Immature natural killer cell (primary cell): ENCODE data around the gene ASAP2. TPM values are rescaled to one million over a fixed set of nuclear protein-coding genes. Genes with fewer than 3 reads are reported as not detected.
A peak's percentile ranks its signal among the peaks of the same experiment; 100 is the strongest.

Experiments used
- DNase-seq, 3 donors: peaks; one replicate each; pipeline ENCODE4 v3.0.0; 2022; ENCODE audit warnings: mixed read lengths in 1 of 3
- H3K27ac Mint-ChIP-seq, 6 donors: one replicate each; pipeline ENCODE4 v1.8.0; 2020; ENCODE audit warnings: mixed read lengths in 6 of 6, mild to moderate bottlenecking in 5 of 6, inconsistent platforms in 4 of 6, moderate library complexity in 3 of 6
- H3K27me3 Mint-ChIP-seq, 3 donors: one replicate each; pipeline ENCODE4 v1.8.0; 2020 to 2021; ENCODE audit warnings: low read depth in 3 of 3, mild to moderate bottlenecking in 3 of 3, mixed read lengths in 3 of 3, moderate library complexity in 3 of 3, inconsistent platforms in 1 of 3
- H3K36me3 Mint-ChIP-seq, 3 donors: one replicate each; pipeline ENCODE4 v1.8.0; 2020; ENCODE audit warnings: mixed read lengths in 3 of 3, inconsistent platforms in 2 of 3, mild to moderate bottlenecking in 2 of 3
- H3K4me1 Mint-ChIP-seq, 2 donors: one replicate each; pipeline ENCODE4 v1.8.0; 2020; ENCODE audit warnings: inconsistent platforms in 2 of 2, mild to moderate bottlenecking in 2 of 2, mixed read lengths in 2 of 2, moderate library complexity in 1 of 2
- H3K4me3 Mint-ChIP-seq, 5 donors: one replicate each; pipeline ENCODE4 v1.8.0; 2020; ENCODE audit warnings: mild to moderate bottlenecking in 5 of 5, mixed read lengths in 5 of 5, inconsistent platforms in 3 of 5, moderate library complexity in 3 of 5
- H3K9me3 Mint-ChIP-seq, 6 donors: one replicate each; pipeline ENCODE4 v1.8.0; 2020; ENCODE audit warnings: mild to moderate bottlenecking in 6 of 6, mixed read lengths in 6 of 6, inconsistent platforms in 4 of 6, moderate library complexity in 3 of 6
- polyA plus RNA-seq, 3 donors: library from polyadenylated mRNA; unstranded; fragments of 300-500 nt; fragmentation: Illumina TruSeq; gene quantifications; one replicate each; pipeline ENCODE4 v1.2.3, GENCODE V29; 2021

Gene ASAP2
- polyA plus RNA-seq, 3 donors from 2014 or later: 0.04 to 0.06 TPM; not detected in 1

- H3K9me3 Mint-ChIP-seq: no peaks in the 10 kb centered on the region
- H3K27ac Mint-ChIP-seq: no peak overlapping the region
- H3K4me3 Mint-ChIP-seq: no peak overlapping the region
- H3K27me3 Mint-ChIP-seq: peaks cover 6 to 23% (median 8%) of the 10 kb centered on the region in 3 donors
- no peaks in the 10 kb centered on the region for H3K4me1 Mint-ChIP-seq
- peaks cover 0 to 3% (median 0%) of the 10 kb centered on the region in 3 donors for H3K36me3 Mint-ChIP-seq
- DNase-seq: no peak
These were observed 8.7 kb upstream of the ASAP2 start for GRCh38 chr2:9197916-9198315.

GRCh38 chr2:9199716-9200632, 6.6 kb upstream of the ASAP2 start:
- no peaks in the 10 kb centered on the region for H3K9me3 Mint-ChIP-seq
- no peak overlapping the region for H3K4me3 Mint-ChIP-seq

GRCh38 chr2:9200633-9201015, 6.0 kb upstream of the ASAP2 start:
- no peaks in the 10 kb centered on the region for H3K9me3 Mint-ChIP-seq
- H3K27ac Mint-ChIP-seq: no peak overlapping the region
- H3K4me3 Mint-ChIP-seq: no peak overlapping the region
- peaks cover 0 to 3% (median 0%) of the 10 kb centered on the region in 3 donors for H3K36me3 Mint-ChIP-seq
- H3K27me3 Mint-ChIP-seq: peaks cover 8 to 14% (median 9%) of the 10 kb centered on the region in 3 donors
- no peaks in the 10 kb centered on the region for H3K4me1 Mint-ChIP-seq
- no peak for DNase-seq

More at GRCh38 chr2:9199716-9200632, 6.6 kb upstream of the ASAP2 start:
- H3K27ac Mint-ChIP-seq: no peak overlapping the region
- peaks cover 5 to 17% (median 8%) of the 10 kb centered on the region in 3 donors for H3K27me3 Mint-ChIP-seq
- no peak for DNase-seq
- peaks cover 0 to 3% (median 0%) of the 10 kb centered on the region in 3 donors for H3K36me3 Mint-ChIP-seq
- no peaks in the 10 kb centered on the region for H3K4me1 Mint-ChIP-seq

- Mint-ChIP-seq H3K4me3 (no peak overlapping the region), H3K9me3 (no peaks in the 10 kb centered on the region), H3K27me3 (peaks cover 10 to 13% (median 12%) of the 10 kb centered on the region in 3 donors), H3K4me1 (peaks cover 0 to 2% of the 10 kb centered on the region in 2 donors), H3K36me3 (peaks cover 0 to 3% (median 0%) of the 10 kb centered on the region in 3 donors), H3K27ac (no peak overlapping the region)
- no peak for DNase-seq
These were observed 5.3 kb upstream of the ASAP2 start for GRCh38 chr2:9201185-9201891.

GRCh38 chr2:9203006-9203405, 3.6 kb upstream of the ASAP2 start:
- Mint-ChIP-seq H3K36me3 (peaks cover 0 to 3% (median 0%) of the 10 kb centered on the region in 3 donors), H3K4me1 (peaks cover 0 to 5% of the 10 kb centered on the region in 2 donors), H3K4me3 (no peak overlapping the region), H3K9me3 (no peaks in the 10 kb centered on the region), H3K27me3 (peaks cover 9 to 15% (median 11%) of the 10 kb centered on the region in 3 donors), H3K27ac (no peak overlapping the region)
- no peak for DNase-seq

- H3K4me3 Mint-ChIP-seq: no peak overlapping the region
- peaks cover 0 to 3% (median 0%) of the 10 kb centered on the region in 3 donors for H3K36me3 Mint-ChIP-seq
- no peak overlapping the region for H3K27ac Mint-ChIP-seq
- peaks cover 0 to 5% of the 10 kb centered on the region in 2 donors for H3K4me1 Mint-ChIP-seq
- H3K9me3 Mint-ChIP-seq: no peaks in the 10 kb centered on the region
- DNase-seq: no peak
- H3K27me3 Mint-ChIP-seq: peaks cover 9 to 13% (median 12%) of the 10 kb centered on the region in 3 donors
These were observed 2.7 kb upstream of the ASAP2 start for GRCh38 chr2:9203876-9204275.

GRCh38 chr2:9204939-9205338, 1.7 kb upstream of the ASAP2 start:
- H3K27ac Mint-ChIP-seq: no peak overlapping the region
- H3K9me3 Mint-ChIP-seq: no peaks in the 10 kb centered on the region
- no peak for DNase-seq
- H3K4me3 Mint-ChIP-seq: peak overlapping the region in 4 of 5 donors; percentile 36 to 71 (median 59)
- peaks cover 9 to 13% (median 10%) of the 10 kb centered on the region in 3 donors for H3K27me3 Mint-ChIP-seq
- peaks cover 0 to 5% of the 10 kb centered on the region in 2 donors for H3K4me1 Mint-ChIP-seq
- H3K36me3 Mint-ChIP-seq: no peaks in the 10 kb centered on the region

GRCh38 chr2:9205486-9205885, 1.1 kb upstream of the ASAP2 start:
- H3K27ac Mint-ChIP-seq: no peak overlapping the region

GRCh38 chr2:9206991-9207640, 504 bp downstream of the ASAP2 start:
- peaks cover 0 to 5% of the 10 kb centered on the region in 2 donors for H3K4me1 Mint-ChIP-seq
- H3K27ac Mint-ChIP-seq: no peak overlapping the region
- H3K36me3 Mint-ChIP-seq: peaks cover 0 to 3% (median 0%) of the 10 kb centered on the region in 3 donors
- no peaks in the 10 kb centered on the region for H3K9me3 Mint-ChIP-seq
- peaks cover 4 to 16% (median 12%) of the 10 kb centered on the region in 3 donors for H3K27me3 Mint-ChIP-seq
- peak overlapping the region in 3 of 5 donors; percentile 44 to 52 (median 44) for H3K4me3 Mint-ChIP-seq
- DNase-seq: no peak

More at GRCh38 chr2:9205486-9205885, 1.1 kb upstream of the ASAP2 start:
- peaks cover 7 to 13% (median 10%) of the 10 kb centered on the region in 3 donors for H3K27me3 Mint-ChIP-seq
- peak overlapping the region in 4 of 5 donors; percentile 52 to 71 (median 59) for H3K4me3 Mint-ChIP-seq
- peaks cover 0 to 3% (median 0%) of the 10 kb centered on the region in 3 donors for H3K36me3 Mint-ChIP-seq
- no peak for DNase-seq
- H3K9me3 Mint-ChIP-seq: no peaks in the 10 kb centered on the region
- peaks cover 0 to 5% of the 10 kb centered on the region in 2 donors for H3K4me1 Mint-ChIP-seq

- peaks cover 0 to 3% (median 0%) of the 10 kb centered on the region in 3 donors for H3K36me3 Mint-ChIP-seq
- no peak for DNase-seq
- peaks cover 0 to 5% of the 10 kb centered on the region in 2 donors for H3K4me1 Mint-ChIP-seq
- H3K27ac Mint-ChIP-seq: no peak overlapping the region
- peaks cover 4 to 16% (median 12%) of the 10 kb centered on the region in 3 donors for H3K27me3 Mint-ChIP-seq
- no peaks in the 10 kb centered on the region for H3K9me3 Mint-ChIP-seq
- H3K4me3 Mint-ChIP-seq: peak overlapping the region; percentile 47 to 71 (median 64)
These were observed 1.2 kb downstream of the ASAP2 start for GRCh38 chr2:9207641-9208311.

GRCh38 chr2:9208875-9209274, 2.3 kb downstream of the ASAP2 start:
- no peak overlapping the region for H3K27ac Mint-ChIP-seq
- peaks cover 0 to 5% of the 10 kb centered on the region in 2 donors for H3K4me1 Mint-ChIP-seq

GRCh38 chr2:9210030-9210429, 3.4 kb downstream of the ASAP2 start:
- H3K27ac Mint-ChIP-seq: no peak overlapping the region
- H3K4me1 Mint-ChIP-seq: peaks cover 0 to 5% of the 10 kb centered on the region in 2 donors
- H3K9me3 Mint-ChIP-seq: no peaks in the 10 kb centered on the region
- H3K27me3 Mint-ChIP-seq: peaks cover 8 to 16% (median 15%) of the 10 kb centered on the region in 3 donors
- no peak overlapping the region for H3K4me3 Mint-ChIP-seq
- DNase-seq: no peak
- peaks cover 0 to 3% (median 0%) of the 10 kb centered on the region in 3 donors for H3K36me3 Mint-ChIP-seq

More at GRCh38 chr2:9208875-9209274, 2.3 kb downstream of the ASAP2 start:
- no peak for DNase-seq
- H3K36me3 Mint-ChIP-seq: peaks cover 0 to 3% (median 0%) of the 10 kb centered on the region in 3 donors
- no peaks in the 10 kb centered on the region for H3K9me3 Mint-ChIP-seq
- H3K27me3 Mint-ChIP-seq: peaks cover 4 to 18% (median 16%) of the 10 kb centered on the region in 3 donors
- no peak overlapping the region for H3K4me3 Mint-ChIP-seq

GRCh38 chr2:9211496-9211895, 4.9 kb downstream of the ASAP2 start:
- Mint-ChIP-seq H3K27me3 (peaks cover 5 to 18% (median 11%) of the 10 kb centered on the region in 3 donors), H3K4me3 (no peak overlapping the region), H3K9me3 (no peaks in the 10 kb centered on the region), H3K36me3 (peaks cover 0 to 3% (median 0%) of the 10 kb centered on the region in 3 donors), H3K27ac (no peak overlapping the region), H3K4me1 (peaks cover 0 to 2% of the 10 kb centered on the region in 2 donors)
- no peak for DNase-seq
